Keratinocyte (primary cell): Measurements from ENCODE around the gene PRR3. TPM values are rescaled to one million over a fixed set of nuclear protein-coding genes. Genes with fewer than 3 reads are reported as not detected.
A peak's percentile ranks its signal among the peaks of the same experiment; 100 is the strongest.

Experiments
- DNase-seq: peaks from one replicate; pipeline ENCODE4 v3.0.0-alpha.2; 2011; ENCODE audit warnings: low read depth, missing footprints, low spot score
- FAIRE-seq: peaks from 2 replicates; lab custom pipeline; 2011; peaks lifted over from hg19 to GRCh38; lab: Jason Lieb, UNC
- H2AFZ ChIP-seq: 2 replicates; pipeline ENCODE4 v1.6.0; 2012; ENCODE audit warnings: low read length, control low read depth, inconsistent platforms; ENCODE audit not compliant: control insufficient read depth
- H3K27ac ChIP-seq: 2 replicates; pipeline ENCODE4 v1.5.1; 2011; ENCODE audit warnings: low read length; ENCODE audit not compliant: control insufficient read depth, insufficient read depth
- H3K27me3 ChIP-seq: 3 replicates; pipeline ENCODE4 v1.6.0; 2011; ENCODE audit warnings: low read length; ENCODE audit not compliant: control insufficient read depth, insufficient read depth; ENCODE audit errors: extremely low read depth
- H3K36me3 ChIP-seq, 2 experiments: 2 replicates in 1 of 2; 3 replicates in 1 of 2; pipeline ENCODE4 v1.5.1; 2011; ENCODE audit warnings: low read length in 2 of 2, mild to moderate bottlenecking in 1 of 2; ENCODE audit not compliant: control insufficient read depth in 2 of 2, insufficient read depth in 2 of 2; ENCODE audit errors: extremely low read depth in 1 of 2
- H3K4me1 ChIP-seq: 3 replicates; pipeline ENCODE4 v1.5.1; 2011; ENCODE audit warnings: low read length; ENCODE audit not compliant: control insufficient read depth, insufficient read depth; ENCODE audit errors: extremely low read depth
- H3K4me2 ChIP-seq: 3 replicates; pipeline ENCODE4 v1.6.0; 2011; ENCODE audit warnings: low read depth, low read length; ENCODE audit not compliant: control insufficient read depth, insufficient read depth; ENCODE audit errors: extremely low read depth
- H3K4me3 ChIP-seq, 3 experiments: fragments of 200-600 bp in 1 of 3; sonication (generic) in 1 of 3; 2 replicates in 2 of 3; 3 replicates in 1 of 3; pipeline ENCODE4 v1.5.1; 2011 to 2016; ENCODE audit warnings: low read length in 3 of 3, mild to moderate bottlenecking in 3 of 3, control low read depth in 2 of 3, inconsistent platforms in 1 of 3, low read depth in 1 of 3, mixed read lengths in 1 of 3, mixed run types in 1 of 3, moderate library complexity in 1 of 3; ENCODE audit not compliant: control insufficient read depth in 2 of 3, insufficient read depth in 2 of 3; ENCODE audit errors: extremely low read depth in 1 of 3
- H3K79me2 ChIP-seq: 2 replicates; pipeline ENCODE4 v1.6.0; 2012; ENCODE audit warnings: low read length; ENCODE audit not compliant: control insufficient read depth, insufficient read depth
- H3K9ac ChIP-seq: 3 replicates; pipeline ENCODE4 v1.6.0; 2011; ENCODE audit warnings: low read length; ENCODE audit not compliant: control insufficient read depth, insufficient read depth; ENCODE audit errors: extremely low read depth
- H3K9me1 ChIP-seq: 3 replicates; pipeline ENCODE4 v1.6.0; 2011; ENCODE audit warnings: low read length; ENCODE audit not compliant: control insufficient read depth, insufficient read depth; ENCODE audit errors: extremely low read depth
- H3K9me3 ChIP-seq: 2 replicates; pipeline ENCODE4 v1.5.1; 2012; ENCODE audit warnings: low read depth, low read length; ENCODE audit not compliant: control insufficient read depth
- H4K20me1 ChIP-seq: 3 replicates; pipeline ENCODE4 v1.6.0; 2011; ENCODE audit warnings: low read length; ENCODE audit not compliant: control insufficient read depth, insufficient read depth; ENCODE audit errors: extremely low read depth
- EZH2 ChIP-seq: IDR thresholded peaks from one replicate; pipeline ENCODE4 v1.6.1; 2012; ENCODE audit warnings: inconsistent platforms, mild to moderate bottlenecking, low read length, moderate library complexity
- dilution Hi-C: fragments of 300-500 bp; cut with MboI; formaldehyde crosslinking; loops from one replicate; pipeline ENCODE4 v1.7.0; 2020; ENCODE audit warnings: low sequenced_read_pairs; ENCODE audit not compliant: extremely low pct_ligation_motif_present
- polyA plus RNA-seq, 5 experiments: library from polyadenylated mRNA; depleted of rRNA in 3 of 5; stranded (reverse) in 3 of 5; stranded (forward) in 1 of 5; unstranded in 1 of 5; fragments of >200 nt; gene quantifications; 1 replicate in 1 of 5; 2 replicates in 3 of 5; 3 replicates in 1 of 5; pipeline versions ENCODE4 v1.2.1 to v1.2.3, GENCODE V29; 2011 to 2012; ENCODE audit warnings: missing spikeins in 2 of 5, low read depth in 1 of 5, low replicate concordance in 1 of 5
- TF ChIP-seq, protein P1 (sequence below), 3 experiments: IDR thresholded peaks in 1 of 3; conservative IDR thresholded peaks in 1 of 3; optimal IDR thresholded peaks in 1 of 3; 2 replicates in 2 of 3; 3 replicates in 1 of 3; pipeline versions ENCODE3 to v1.5.1; 2011; ENCODE audit warnings: low read length in 3 of 3, mild to moderate bottlenecking in 3 of 3, moderate library complexity in 2 of 3, control low read depth in 1 of 3, inconsistent platforms in 1 of 3; ENCODE audit not compliant: insufficient read depth in 2 of 3; ENCODE audit errors: extremely low read depth in 1 of 3

The PRR3 gene
- polyA plus RNA-seq, 1 donor (not counting 4 experiments of a cell fraction or from before 2014, with no cell fraction given): 6.1 TPM

DNA sequence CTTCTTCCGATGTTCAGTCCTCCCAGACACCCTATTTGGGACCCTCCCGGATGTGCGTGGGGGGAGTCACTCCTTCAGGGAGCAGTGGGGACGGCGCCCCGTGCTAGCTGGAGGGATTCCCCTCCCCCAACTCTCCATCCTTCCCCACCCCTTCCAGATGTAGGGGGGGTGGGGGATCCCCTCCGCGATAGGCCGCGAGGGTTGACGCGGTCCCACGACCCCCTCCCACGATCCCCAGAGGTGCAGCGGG lies 1.4 kb upstream of the PRR3 start:
- peaks cover 23% of the 10 kb centered on the region for H3K79me2 ChIP-seq
- peaks cover 14 to 27% of the 10 kb centered on the region in 2 experiments for H3K36me3 ChIP-seq
- peak overlapping the region; percentile 91 to 100 (median 99) for H3K4me3 ChIP-seq
- peak overlapping the region; percentile 94 for H3K4me2 ChIP-seq
- dilution Hi-C loops: no loop called here
- H3K9me3 ChIP-seq: no peaks in the 10 kb centered on the region
- H4K20me1 ChIP-seq: no peaks in the 10 kb centered on the region
- peaks cover 4% of the 10 kb centered on the region for H3K9me1 ChIP-seq
- TF ChIP-seq, protein P1, sequence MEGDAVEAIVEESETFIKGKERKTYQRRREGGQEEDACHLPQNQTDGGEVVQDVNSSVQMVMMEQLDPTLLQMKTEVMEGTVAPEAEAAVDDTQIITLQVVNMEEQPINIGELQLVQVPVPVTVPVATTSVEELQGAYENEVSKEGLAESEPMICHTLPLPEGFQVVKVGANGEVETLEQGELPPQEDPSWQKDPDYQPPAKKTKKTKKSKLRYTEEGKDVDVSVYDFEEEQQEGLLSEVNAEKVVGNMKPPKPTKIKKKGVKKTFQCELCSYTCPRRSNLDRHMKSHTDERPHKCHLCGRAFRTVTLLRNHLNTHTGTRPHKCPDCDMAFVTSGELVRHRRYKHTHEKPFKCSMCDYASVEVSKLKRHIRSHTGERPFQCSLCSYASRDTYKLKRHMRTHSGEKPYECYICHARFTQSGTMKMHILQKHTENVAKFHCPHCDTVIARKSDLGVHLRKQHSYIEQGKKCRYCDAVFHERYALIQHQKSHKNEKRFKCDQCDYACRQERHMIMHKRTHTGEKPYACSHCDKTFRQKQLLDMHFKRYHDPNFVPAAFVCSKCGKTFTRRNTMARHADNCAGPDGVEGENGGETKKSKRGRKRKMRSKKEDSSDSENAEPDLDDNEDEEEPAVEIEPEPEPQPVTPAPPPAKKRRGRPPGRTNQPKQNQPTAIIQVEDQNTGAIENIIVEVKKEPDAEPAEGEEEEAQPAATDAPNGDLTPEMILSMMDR (optimal IDR thresholded peaks at IDR 0.05 in 1 of 3, IDR thresholded peaks at IDR 0.05 in 1 of 3, conservative IDR thresholded peaks at IDR 0.05 in 1 of 3; ENCODE audit: extremely low read depth in 1 of 3, insufficient read depth in 2 of 3, low read length in 3 of 3): no peak
- TF ChIP-seq EZH2: no peak
- peak overlapping the region; percentile 89 for H3K27ac ChIP-seq
- peak overlapping the region; percentile 95 for H3K9ac ChIP-seq
- peaks cover 18% of the 10 kb centered on the region for H3K4me1 ChIP-seq
- H2AFZ ChIP-seq: peak overlapping the region; percentile 96
- FAIRE-seq: no peak
- H3K27me3 ChIP-seq: no peaks in the 10 kb centered on the region
- no peak for DNase-seq

DNA sequence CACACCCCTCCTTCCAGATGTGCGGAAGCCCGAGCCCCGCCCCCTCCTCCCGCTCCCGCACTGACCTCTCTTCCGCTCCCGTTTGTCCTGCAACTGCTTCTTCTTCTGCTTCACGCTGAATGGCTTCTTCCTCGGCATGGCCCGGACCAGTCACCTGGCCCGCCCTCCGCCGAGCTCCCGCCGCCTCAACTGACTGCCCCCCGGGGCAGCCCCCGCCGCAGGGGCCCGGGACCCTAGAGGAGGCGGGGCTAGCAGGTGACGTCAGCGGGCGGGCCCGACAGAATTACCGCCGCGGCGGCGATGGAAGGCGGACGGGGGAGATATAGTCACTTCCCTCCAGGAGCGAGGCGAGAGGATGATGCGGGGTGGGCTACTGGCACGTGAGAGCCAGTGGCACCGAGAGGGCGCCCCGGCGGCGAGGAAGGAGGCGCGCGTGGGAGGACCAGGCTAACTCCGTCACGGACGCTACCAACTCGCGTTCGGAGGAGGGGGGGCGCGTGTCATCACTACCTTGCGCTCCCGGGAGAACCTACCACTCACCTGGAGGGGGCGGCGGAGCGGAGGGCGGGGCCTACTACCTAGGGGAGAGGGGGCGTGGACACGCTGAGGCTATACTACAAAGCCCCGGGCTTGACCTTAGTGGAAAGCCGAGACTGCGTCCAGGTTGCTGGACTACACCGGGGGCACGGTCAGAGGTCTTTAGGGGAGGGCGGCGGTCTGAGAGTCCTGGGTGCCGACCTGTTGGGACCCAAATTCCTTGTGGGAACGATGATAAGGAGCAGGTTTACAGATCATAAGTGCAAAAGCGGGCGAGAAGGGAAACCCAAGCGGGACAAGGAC lies 809 bp upstream of the PRR3 start, which contains the start of gene GNL1:
Gene GNL1, minus strand, starts transcription at position 424 of the 840 bp plus-strand sequence. Its CDS starts 286 bp downstream, at position 138.
- Histone ChIP-seq H3K4me3 (peak within 1 kb of the TSS; percentile 91 to 100 (median 99)), H3K4me2 (peak within 1 kb of the TSS; percentile 99), H3K9me1 (peaks cover 4% of the 10 kb centered on the region), H2AFZ (peak within 1 kb of the TSS; percentile 96), H4K20me1 (no peaks in the 10 kb centered on the region), H3K27ac (peak within 1 kb of the TSS; percentile 89), H3K9ac (peak within 1 kb of the TSS; percentile 95), H3K36me3 (peaks cover 12 to 27% of the 10 kb centered on the region in 2 experiments), H3K27me3 (no peaks in the 10 kb centered on the region), H3K9me3 (no peaks in the 10 kb centered on the region), H3K79me2 (peaks cover 23% of the 10 kb centered on the region), H3K4me1 (peaks cover 18% of the 10 kb centered on the region)
- TF ChIP-seq EZH2: no peak
- TF ChIP-seq, protein P1 (optimal IDR thresholded peaks at IDR 0.05 in 1 of 3, IDR thresholded peaks at IDR 0.05 in 1 of 3, conservative IDR thresholded peaks at IDR 0.05 in 1 of 3; ENCODE audit: extremely low read depth in 1 of 3, insufficient read depth in 2 of 3, low read length in 3 of 3): peak in 1 of 3 experiments; percentile 7
- DNase-seq: peak; percentile 77
- FAIRE-seq: no peak
- dilution Hi-C loops: no loop called here
